LNCaP clone FGC (cell line): ENCODE results near the gene PEPD.

Source experiments
- DNase-seq: peaks from one replicate; pipeline ENCODE4 v3.0.0-alpha.2; 2011; ENCODE audit warnings: low read depth
- H3K4me3 ChIP-seq: 2 replicates; pipeline ENCODE4 v1.5.1; 2011; ENCODE audit warnings: mild to moderate bottlenecking, low read depth, low read length, control low read depth
- TF ChIP-seq, protein P1 (sequence below): IDR thresholded peaks from 2 replicates; pipeline ENCODE4 v1.5.1; 2012; ENCODE audit warnings: mild to moderate bottlenecking; ENCODE audit not compliant: control insufficient read depth, insufficient read depth; ENCODE audit errors: extremely low read depth

The PEPD gene

DNA sequence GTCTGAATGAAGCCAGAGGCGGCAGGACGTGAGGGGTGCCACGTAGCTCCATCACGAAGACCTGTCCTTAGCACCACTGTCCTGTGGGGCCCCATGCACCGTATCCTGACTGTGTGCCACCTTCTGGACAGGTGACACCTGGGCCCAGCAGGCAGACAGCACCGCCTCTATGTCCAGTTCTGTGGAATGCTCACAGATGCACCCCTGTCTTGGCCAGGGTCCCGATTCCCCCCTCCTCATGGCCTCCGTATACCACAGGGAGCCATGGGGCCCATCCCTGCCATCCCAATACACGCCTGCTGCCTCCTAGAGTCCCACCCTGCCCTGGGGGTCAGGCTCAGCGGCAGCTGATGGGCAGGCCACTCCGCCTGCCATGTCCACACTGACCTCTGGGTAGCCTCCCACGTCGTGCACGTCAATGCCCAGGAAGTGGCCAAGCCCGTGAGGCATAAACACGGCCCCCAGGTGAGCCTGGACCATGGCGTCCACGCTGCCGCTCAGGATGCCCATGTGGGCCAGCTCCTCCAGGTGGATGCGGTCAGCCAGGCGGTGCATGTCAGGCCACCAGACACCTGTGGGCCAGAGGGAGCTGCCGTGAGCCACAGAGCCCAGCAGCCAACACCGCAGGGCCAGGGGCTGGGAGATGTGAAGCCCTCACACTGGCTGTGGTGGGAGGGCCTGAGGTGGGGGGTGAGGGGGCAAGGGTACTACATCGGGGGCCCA is 130.5 kb downstream of the PEPD start:
- H3K4me3 ChIP-seq: no peak overlapping the region
- DNase-seq: no peak
- TF ChIP-seq, protein P1, sequence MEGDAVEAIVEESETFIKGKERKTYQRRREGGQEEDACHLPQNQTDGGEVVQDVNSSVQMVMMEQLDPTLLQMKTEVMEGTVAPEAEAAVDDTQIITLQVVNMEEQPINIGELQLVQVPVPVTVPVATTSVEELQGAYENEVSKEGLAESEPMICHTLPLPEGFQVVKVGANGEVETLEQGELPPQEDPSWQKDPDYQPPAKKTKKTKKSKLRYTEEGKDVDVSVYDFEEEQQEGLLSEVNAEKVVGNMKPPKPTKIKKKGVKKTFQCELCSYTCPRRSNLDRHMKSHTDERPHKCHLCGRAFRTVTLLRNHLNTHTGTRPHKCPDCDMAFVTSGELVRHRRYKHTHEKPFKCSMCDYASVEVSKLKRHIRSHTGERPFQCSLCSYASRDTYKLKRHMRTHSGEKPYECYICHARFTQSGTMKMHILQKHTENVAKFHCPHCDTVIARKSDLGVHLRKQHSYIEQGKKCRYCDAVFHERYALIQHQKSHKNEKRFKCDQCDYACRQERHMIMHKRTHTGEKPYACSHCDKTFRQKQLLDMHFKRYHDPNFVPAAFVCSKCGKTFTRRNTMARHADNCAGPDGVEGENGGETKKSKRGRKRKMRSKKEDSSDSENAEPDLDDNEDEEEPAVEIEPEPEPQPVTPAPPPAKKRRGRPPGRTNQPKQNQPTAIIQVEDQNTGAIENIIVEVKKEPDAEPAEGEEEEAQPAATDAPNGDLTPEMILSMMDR: no peak

DNA sequence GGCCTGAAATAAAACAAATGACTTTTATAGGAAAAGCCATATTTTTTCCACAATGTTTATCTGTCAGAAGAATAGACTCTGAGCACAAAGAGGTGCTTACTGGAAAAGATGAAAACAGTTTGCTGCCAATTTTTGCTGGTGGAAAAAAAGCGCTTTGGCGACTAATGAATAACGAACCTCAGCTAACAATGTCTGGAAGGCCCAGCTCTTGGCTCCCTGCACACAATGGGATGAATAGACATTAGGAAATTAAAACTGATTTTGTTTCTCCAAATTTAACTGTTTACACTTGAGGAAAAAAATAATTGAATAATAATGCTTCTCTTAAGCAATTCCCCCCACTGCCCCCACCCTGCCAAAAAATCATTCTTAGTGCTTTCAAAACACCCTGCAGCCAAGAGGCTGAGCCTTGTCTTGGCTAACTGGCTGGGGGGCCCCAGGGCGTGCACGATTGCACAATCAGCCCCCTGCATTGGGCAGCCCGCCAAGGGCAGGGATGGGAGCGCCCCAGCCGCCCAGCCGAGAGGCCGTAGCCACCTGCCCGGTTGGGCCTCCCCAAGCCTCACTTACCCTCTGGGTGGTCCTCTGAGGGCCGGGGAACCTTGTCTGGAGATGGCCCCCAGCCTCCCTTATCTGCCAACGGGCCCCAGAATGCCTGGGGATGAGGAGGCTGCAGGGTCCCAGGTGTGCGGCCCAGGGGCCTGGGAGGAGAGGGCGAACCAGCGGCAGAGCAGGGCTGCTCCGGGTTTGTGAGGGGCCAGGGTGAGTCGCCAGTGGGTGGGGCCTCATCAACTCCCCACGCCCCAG is 131.3 kb downstream of the PEPD start:
- TF ChIP-seq, protein P1: no peak
- no peak overlapping the region for H3K4me3 ChIP-seq
- no peak for DNase-seq

- TF ChIP-seq, protein P1: no peak
- H3K4me3 ChIP-seq: no peak overlapping the region
- no peak for DNase-seq
Observed at GRCh38 chr19:33389421-33390100, 132.0 kb downstream of the PEPD start.

- no peak overlapping the region for H3K4me3 ChIP-seq
- TF ChIP-seq, protein P1: no peak
- no peak for DNase-seq
Observed at GRCh38 chr19:33388725-33389420, 132.7 kb downstream of the PEPD start.

DNA sequence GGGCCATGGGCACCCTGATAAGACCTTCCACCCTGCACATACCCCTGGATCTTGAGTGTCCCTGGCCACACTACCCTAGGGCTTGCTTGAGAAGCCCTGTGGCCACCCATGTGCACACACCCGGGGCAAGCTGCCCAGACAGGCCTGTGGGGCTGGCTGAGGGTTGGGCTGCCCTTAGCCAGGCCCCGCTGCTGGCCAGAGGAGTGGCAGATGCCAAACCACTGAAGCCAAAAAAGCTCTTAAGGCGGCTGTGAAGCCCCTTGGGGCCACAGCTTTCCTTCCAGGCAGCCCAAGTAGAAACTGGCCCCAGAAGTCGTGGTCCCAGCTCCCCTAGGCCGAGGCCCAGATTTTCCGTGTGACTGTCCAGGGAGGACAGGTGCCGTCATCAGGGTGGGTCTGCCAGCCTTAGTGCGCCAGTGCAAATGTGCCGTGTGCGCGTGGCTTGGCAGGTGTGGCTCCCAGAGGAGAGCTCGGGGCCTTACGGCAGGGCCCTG is 133.3 kb downstream of the PEPD start:
- H3K4me3 ChIP-seq: no peak overlapping the region
- no peak for DNase-seq
- TF ChIP-seq, protein P1: no peak
